Astrocyte (in vitro differentiated cells and primary cell): ENCODE data around the gene SORBS2. TPM values are rescaled to one million over a fixed set of nuclear protein-coding genes. Genes with fewer than 3 reads are reported as not detected.

ENCODE experiments used
- DNase-seq: peaks from one replicate; pipeline ENCODE4 v3.0.0-alpha.2; 2010; ENCODE audit warnings: low read depth
- FAIRE-seq: peaks from 2 replicates; lab custom pipeline; 2011; peaks lifted over from hg19 to GRCh38; lab: Jason Lieb, UNC
- H2AFZ ChIP-seq: 2 replicates; pipeline ENCODE4 v1.6.0; 2012; ENCODE audit warnings: low read depth, low read length, inconsistent platforms
- H3K27ac ChIP-seq: 2 replicates; pipeline ENCODE4 v1.5.1; 2011; ENCODE audit warnings: low read depth, low read length, inconsistent platforms
- H3K27me3 ChIP-seq: 2 replicates; pipeline ENCODE4 v1.6.0; 2011; ENCODE audit warnings: low read length, inconsistent platforms; ENCODE audit not compliant: insufficient read depth
- H3K36me3 ChIP-seq: 2 replicates; pipeline ENCODE4 v1.5.1; 2011; ENCODE audit warnings: low read length, inconsistent platforms; ENCODE audit not compliant: insufficient read depth
- H3K4me1 ChIP-seq: 2 replicates; pipeline ENCODE4 v1.5.1; 2011; ENCODE audit warnings: low read length, inconsistent platforms; ENCODE audit not compliant: insufficient read depth
- H3K4me2 ChIP-seq: 2 replicates; pipeline ENCODE4 v1.6.0; 2012; ENCODE audit warnings: low read length, inconsistent platforms
- H3K4me3 ChIP-seq: 2 replicates; pipeline ENCODE4 v1.5.1; 2011; ENCODE audit warnings: low read depth, mild to moderate bottlenecking, low read length, inconsistent platforms; ENCODE audit not compliant: insufficient read depth
- H3K79me2 ChIP-seq: 2 replicates; pipeline ENCODE4 v1.6.0; 2012; ENCODE audit warnings: mild to moderate bottlenecking, low read length, inconsistent platforms; ENCODE audit not compliant: insufficient read depth
- H3K9ac ChIP-seq: 2 replicates; pipeline ENCODE4 v1.6.0; 2012; ENCODE audit warnings: mild to moderate bottlenecking, low read length, inconsistent platforms
- H3K9me3 ChIP-seq: 2 replicates; pipeline ENCODE4 v1.5.1; 2012; ENCODE audit warnings: low read depth, mild to moderate bottlenecking, low read length, inconsistent platforms; ENCODE audit not compliant: insufficient read depth
- H4K20me1 ChIP-seq: 2 replicates; pipeline ENCODE4 v1.6.0; 2012; ENCODE audit warnings: low read length, inconsistent platforms; ENCODE audit not compliant: insufficient read depth
- H3K27ac Mint-ChIP-seq: one replicate; pipeline ENCODE4 v1.8.0; 2021; ENCODE audit warnings: mild to moderate bottlenecking, mixed read lengths; ENCODE audit not compliant: unreplicated experiment
- H3K27me3 Mint-ChIP-seq: one replicate; pipeline ENCODE4 v1.8.0; 2021; ENCODE audit warnings: low read depth, mixed read lengths; ENCODE audit not compliant: unreplicated experiment
- H3K36me3 Mint-ChIP-seq: one replicate; pipeline ENCODE4 v1.8.0; 2021; ENCODE audit warnings: low read depth, mixed read lengths; ENCODE audit not compliant: unreplicated experiment
- H3K4me1 Mint-ChIP-seq: one replicate; pipeline ENCODE4 v1.8.0; 2021; ENCODE audit warnings: low read depth, mixed read lengths; ENCODE audit not compliant: unreplicated experiment
- H3K4me3 Mint-ChIP-seq: one replicate; pipeline ENCODE4 v1.8.0; 2021; ENCODE audit warnings: mild to moderate bottlenecking, moderate library complexity, mixed read lengths; ENCODE audit not compliant: unreplicated experiment
- H3K9me3 Mint-ChIP-seq: one replicate; pipeline ENCODE4 v1.8.0; 2021; ENCODE audit warnings: mild to moderate bottlenecking, mixed read lengths; ENCODE audit not compliant: unreplicated experiment
- CTCF ChIP-seq: IDR thresholded peaks from 2 replicates; pipeline ENCODE4 v1.5.1; 2011; ENCODE audit warnings: low read depth, mild to moderate bottlenecking, inconsistent platforms, low read length, moderate library complexity; ENCODE audit not compliant: insufficient read depth
- EZH2 ChIP-seq: IDR thresholded peaks from 2 replicates; pipeline ENCODE4 v1.6.1; 2012; ENCODE audit warnings: mild to moderate bottlenecking, low read length, inconsistent platforms; ENCODE audit not compliant: insufficient read depth
- total RNA-seq: library from RNA; stranded (reverse); gene quantifications from 2 replicates; pipeline ENCODE4 v1.2.1, GENCODE V29; 2021

The SORBS2 gene
- total RNA-seq, 1 donor from 2014 or later = 97.4 TPM

GRCh38 chr4:185830263-185830994 lies 18.4 kb upstream of the SORBS2 start:
- Mint-ChIP-seq H3K36me3 (peaks cover 2% of the 10 kb centered on the region), H3K27me3 (peaks cover 4% of the 10 kb centered on the region), H3K9me3 (peaks cover 2% of the 10 kb centered on the region), H3K4me3 (no peak overlapping the region), H3K4me1 (peaks cover 24% of the 10 kb centered on the region), H3K27ac (no peak overlapping the region)
- Histone ChIP-seq H3K4me2 (no peak overlapping the region), H3K36me3 (no peaks in the 10 kb centered on the region), H4K20me1 (no peaks in the 10 kb centered on the region), H3K27me3 (no peaks in the 10 kb centered on the region), H3K4me1 (peaks cover 9% of the 10 kb centered on the region), H3K79me2 (no peaks in the 10 kb centered on the region), H3K4me3 (no peak overlapping the region), H3K9ac (no peak overlapping the region), H3K27ac (no peak overlapping the region), H2AFZ (no peak overlapping the region), H3K9me3 (no peaks in the 10 kb centered on the region)
- DNase-seq = no peak
- FAIRE-seq = no peak
- TF ChIP-seq EZH2 = no peak
- no peak for TF ChIP-seq CTCF

GRCh38 chr4:185826381-185826780 lies 14.4 kb upstream of the SORBS2 start:
- no peak for TF ChIP-seq CTCF
- no peaks in the 10 kb centered on the region for H3K36me3 ChIP-seq
- no peaks in the 10 kb centered on the region for H4K20me1 ChIP-seq
- H3K4me3 ChIP-seq = no peak overlapping the region
- H3K36me3 Mint-ChIP-seq = no peaks in the 10 kb centered on the region
- no peaks in the 10 kb centered on the region for H3K4me1 ChIP-seq
- no peaks in the 10 kb centered on the region for H3K27me3 ChIP-seq
- H3K9ac ChIP-seq = no peak overlapping the region
- no peak overlapping the region for H3K4me2 ChIP-seq
- peaks cover 2% of the 10 kb centered on the region for H3K9me3 Mint-ChIP-seq
- DNase-seq (no peak), FAIRE-seq (no peak)
- H3K4me1 Mint-ChIP-seq = peaks cover 11% of the 10 kb centered on the region
- H3K79me2 ChIP-seq = no peaks in the 10 kb centered on the region
- H3K27ac ChIP-seq = no peak overlapping the region
- H2AFZ ChIP-seq = no peak overlapping the region
- no peak overlapping the region for H3K27ac Mint-ChIP-seq
- peaks cover 4% of the 10 kb centered on the region for H3K27me3 Mint-ChIP-seq
- no peak overlapping the region for H3K4me3 Mint-ChIP-seq
- H3K9me3 ChIP-seq = no peaks in the 10 kb centered on the region

GRCh38 chr4:185825737-185826136 lies 13.7 kb upstream of the SORBS2 start:
- H3K27ac Mint-ChIP-seq = no peak overlapping the region

More at GRCh38 chr4:185825737-185826136, 13.7 kb upstream of the SORBS2 start:
- H3K27me3 Mint-ChIP-seq = peaks cover 4% of the 10 kb centered on the region
- Histone ChIP-seq H3K4me1 (no peaks in the 10 kb centered on the region), H3K9ac (no peak overlapping the region), H3K36me3 (no peaks in the 10 kb centered on the region), H3K4me2 (no peak overlapping the region), H3K27me3 (no peaks in the 10 kb centered on the region), H3K4me3 (no peak overlapping the region), H4K20me1 (no peaks in the 10 kb centered on the region), H2AFZ (no peak overlapping the region), H3K79me2 (no peaks in the 10 kb centered on the region), H3K9me3 (no peaks in the 10 kb centered on the region), H3K27ac (no peak overlapping the region)
- FAIRE-seq (no peak), DNase-seq (no peak)
- H3K4me3 Mint-ChIP-seq = no peak overlapping the region
- peaks cover 6% of the 10 kb centered on the region for H3K4me1 Mint-ChIP-seq
- H3K9me3 Mint-ChIP-seq = peaks cover 2% of the 10 kb centered on the region
- H3K36me3 Mint-ChIP-seq = no peaks in the 10 kb centered on the region
- TF ChIP-seq CTCF (no peak), EZH2 (no peak)
